Measurements from ENCODE around the gene SMAD3. TPM values are rescaled to one million over a fixed set of nuclear protein-coding genes. Genes with fewer than 3 reads are reported as not detected.
A peak's percentile ranks its signal among the peaks of the same experiment; 100 is the strongest.
"Not testable (repeated sequence)": the region's sequence is repeated elsewhere in the genome, so short reads cannot be mapped to it uniquely, and the experiment has no call there.

The SMAD3 gene
- total RNA-seq, 2 donors from 2014 or later, result 30.6 to 45.4 TPM

DNA sequence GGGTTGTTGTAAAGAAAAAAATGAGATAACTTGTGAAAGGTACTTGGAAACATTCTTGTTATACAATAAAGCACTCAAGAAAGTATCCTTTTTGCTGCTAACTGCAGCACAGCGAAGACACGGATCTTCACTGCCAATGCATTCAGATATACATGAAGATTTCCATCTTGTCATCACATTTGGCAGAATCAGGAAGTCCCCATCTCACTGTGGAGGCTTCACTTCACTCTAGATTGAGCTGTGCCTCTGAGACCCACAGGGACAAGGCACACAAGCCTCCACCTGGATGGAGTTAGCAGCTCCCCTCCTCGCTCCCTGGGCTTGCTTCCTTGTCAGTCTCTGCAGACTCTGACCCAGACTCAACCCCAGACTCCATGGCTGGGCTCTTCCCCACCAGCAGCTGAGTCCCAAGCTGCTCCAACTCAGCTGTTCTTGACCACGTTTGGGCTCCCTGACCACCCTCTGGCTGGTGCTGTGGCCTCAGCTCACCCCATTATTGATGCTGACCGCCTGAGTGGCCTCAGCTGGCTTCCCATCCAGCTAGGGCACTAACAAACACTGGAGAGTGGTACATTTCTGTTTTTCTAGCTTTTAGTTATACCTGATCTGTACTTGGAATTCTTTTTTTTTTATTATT is 45.4 kb upstream of the SMAD3 start:
- no peak for DNase-seq (ENCODE audit: low spot score)
- intact Hi-C loops (cut with DNase I), result loop anchor here (10.0 kb wide), 2 partner anchors 85 to 235 kb away; partner anchors contain the start of genes AAGAB and IQCH
- no peak overlapping the region for H3K4me3 ChIP-seq
- H3K27me3 ChIP-seq (replicated peaks; ENCODE audit: insufficient read depth), result no peaks in the 10 kb centered on the region
- TF ChIP-seq POLR2AphosphoS5 (IDR thresholded peaks at IDR 0.05) (no peak), POLR2A (IDR thresholded peaks at IDR 0.05) (no peak), CTCF (IDR thresholded peaks at IDR 0.05) (no peak)
- 77% methylated on average over 5 of the region's 5 CpGs for WGBS
- H3K36me3 ChIP-seq, result no peaks in the 10 kb centered on the region
- H3K27ac ChIP-seq, result no peak overlapping the region
- no peaks in the 10 kb centered on the region for H3K9me3 ChIP-seq
- peaks cover 4% of the 10 kb centered on the region for H3K4me1 ChIP-seq (replicated peaks)

DNA sequence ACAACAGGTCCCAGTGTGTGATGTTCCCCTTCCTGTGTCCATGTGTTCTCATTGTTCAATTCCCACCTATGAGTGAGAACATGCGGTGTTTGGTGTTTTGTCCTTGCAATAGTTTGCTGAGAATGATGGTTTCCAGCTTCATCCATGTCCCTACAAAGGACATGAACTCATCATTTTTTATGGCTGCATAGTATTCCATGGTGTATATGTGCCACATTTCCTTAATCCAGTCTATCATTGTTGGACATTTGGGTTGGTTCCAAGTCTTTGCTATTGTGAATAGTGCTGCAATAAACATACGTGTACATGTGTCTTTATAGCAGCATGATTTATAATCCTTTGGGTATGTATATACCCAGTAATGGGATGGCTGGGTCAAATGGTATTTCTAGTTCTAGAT is 44.7 kb upstream of the SMAD3 start:
- not testable (repeated sequence) for H3K4me3 ChIP-seq; H3K27ac ChIP-seq; H3K4me1 ChIP-seq (replicated peaks); DNase-seq (ENCODE audit: low spot score); H3K9me3 ChIP-seq; H3K36me3 ChIP-seq; H3K27me3 ChIP-seq (replicated peaks; ENCODE audit: insufficient read depth)
- 50% methylated on average over 1 of the region's 2 CpGs for WGBS
- intact Hi-C loops (cut with DNase I), result loop anchor here (10.0 kb wide), 2 partner anchors 84 to 234 kb away; partner anchors contain the start of genes AAGAB and IQCH

- Histone ChIP-seq H3K4me1 (replicated peaks) (peaks cover 4% of the 10 kb centered on the region), H3K27ac (no peak overlapping the region), H3K9me3 (no peaks in the 10 kb centered on the region), H3K36me3 (no peaks in the 10 kb centered on the region), H3K27me3 (replicated peaks; ENCODE audit: insufficient read depth) (no peaks in the 10 kb centered on the region), H3K4me3 (no peak overlapping the region)
- no peak for DNase-seq (ENCODE audit: low spot score)
- TF ChIP-seq POLR2AphosphoS5 (IDR thresholded peaks at IDR 0.05) (no peak), POLR2A (IDR thresholded peaks at IDR 0.05) (no peak), CTCF (IDR thresholded peaks at IDR 0.05) (no peak)
- intact Hi-C loops (cut with DNase I), result loop anchor here (10.0 kb wide), 2 partner anchors 83 to 233 kb away; partner anchors contain the start of genes AAGAB and IQCH
These were observed 43.9 kb upstream of the SMAD3 start for GRCh38 chr15:67021455-67021854.

- H3K9me3 ChIP-seq, result no peaks in the 10 kb centered on the region
- H3K27me3 ChIP-seq (replicated peaks; ENCODE audit: insufficient read depth), result no peaks in the 10 kb centered on the region
- TF ChIP-seq POLR2A (IDR thresholded peaks at IDR 0.05) (no peak), CTCF (IDR thresholded peaks at IDR 0.05) (no peak), POLR2AphosphoS5 (IDR thresholded peaks at IDR 0.05) (no peak)
- no peak overlapping the region for H3K4me3 ChIP-seq
- intact Hi-C loops (cut with DNase I), result loop anchor here (10.0 kb wide), 2 partner anchors 82 to 232 kb away; partner anchors contain the start of genes AAGAB and IQCH
- H3K27ac ChIP-seq, result no peak overlapping the region
- no peak for DNase-seq (ENCODE audit: low spot score)
- no peaks in the 10 kb centered on the region for H3K36me3 ChIP-seq
- peaks cover 4% of the 10 kb centered on the region for H3K4me1 ChIP-seq (replicated peaks)
These were observed 42.8 kb upstream of the SMAD3 start for GRCh38 chr15:67022587-67023105.

DNA sequence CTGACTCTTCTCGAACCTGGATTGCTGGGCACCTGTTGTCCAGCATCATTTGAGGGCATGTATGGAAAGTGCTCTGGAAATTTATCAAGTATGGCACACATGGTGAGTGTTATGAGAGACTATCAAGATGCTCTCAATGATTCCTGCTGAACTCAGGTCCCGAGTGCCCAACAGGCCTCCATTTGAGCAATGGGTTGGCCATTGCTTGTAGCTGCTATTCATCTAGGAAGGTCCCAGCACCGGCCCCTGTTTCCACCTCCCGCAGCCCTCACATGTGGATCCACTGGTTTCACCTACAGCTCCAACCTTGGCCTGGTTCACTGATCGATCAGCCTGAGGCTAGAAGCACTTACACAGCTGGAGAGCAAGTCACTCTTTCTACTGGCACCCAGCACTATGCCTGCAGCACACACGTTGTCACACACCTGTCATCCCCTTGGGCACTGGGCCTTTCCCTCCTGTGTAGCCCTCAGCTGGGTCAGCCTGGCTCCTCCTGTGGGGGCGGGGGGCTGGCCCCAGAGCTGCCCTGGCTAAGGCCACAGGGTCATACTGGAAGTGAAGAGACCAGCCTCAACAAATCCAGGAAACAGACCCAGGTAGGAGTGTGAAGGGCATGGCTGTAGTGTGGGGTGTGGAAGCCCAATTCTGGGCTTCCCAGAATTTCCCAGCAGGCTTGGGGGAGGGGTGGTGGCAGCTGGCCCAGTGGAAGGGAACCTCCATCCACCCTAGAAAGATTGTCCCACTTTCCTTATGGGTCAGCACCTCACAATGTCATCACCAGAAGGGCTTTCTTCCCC is 41.7 kb upstream of the SMAD3 start:
- TF ChIP-seq POLR2A (IDR thresholded peaks at IDR 0.05) (no peak), POLR2AphosphoS5 (IDR thresholded peaks at IDR 0.05) (no peak), CTCF (IDR thresholded peaks at IDR 0.05) (no peak)
- Histone ChIP-seq H3K36me3 (no peaks in the 10 kb centered on the region), H3K27ac (peak overlapping the region in 1 of 2 donors; percentile 21), H3K4me3 (no peak overlapping the region), H3K27me3 (replicated peaks; ENCODE audit: insufficient read depth) (no peaks in the 10 kb centered on the region), H3K9me3 (no peaks in the 10 kb centered on the region), H3K4me1 (replicated peaks) (peaks cover 4% of the 10 kb centered on the region)
- intact Hi-C loops (cut with DNase I), result loop anchor here (10.0 kb wide), 2 partner anchors 81 to 231 kb away; partner anchors contain the start of genes AAGAB and IQCH
- 88% methylated on average over 7 of the region's 7 CpGs for WGBS
- DNase-seq (ENCODE audit: low spot score), result no peak

Measured in prostate gland (tissue), 2 donors.